Natural killer cell (primary cell): ENCODE data around the gene ARMS2. TPM values are rescaled to one million over a fixed set of nuclear protein-coding genes. Genes with fewer than 3 reads are reported as not detected.
A peak's percentile ranks its signal among the peaks of the same experiment; 100 is the strongest.

ENCODE experiments used
- ATAC-seq, 3 donors: fragments of 150-1000 bp in 2 of 3; fragments of 200-7000 bp in 1 of 3; cut with Tn5 transposase; 1 replicate in 1 of 3; 2 replicates in 2 of 3; pipeline ENCODE4 v1.10.0; 2021; ENCODE audit warnings: mild to moderate bottlenecking in 2 of 3, moderate library complexity in 2 of 3
- DNase-seq, 2 donors: peaks; one replicate each; pipeline versions ENCODE4 v3.0.0 to v3.0.0-alpha.2; 2013 to 2021; ENCODE audit warnings: mixed read lengths in 1 of 2
- H3K27ac ChIP-seq: one replicate; pipeline ENCODE4 v1.5.1; 2013; ENCODE audit warnings: mild to moderate bottlenecking, low read length
- H3K27me3 ChIP-seq: one replicate; pipeline ENCODE4 v1.6.1; 2013; ENCODE audit warnings: low read length; ENCODE audit not compliant: control insufficient read depth, insufficient read depth
- H3K36me3 ChIP-seq: one replicate; pipeline ENCODE4 v1.6.1; 2013; ENCODE audit warnings: low read length; ENCODE audit not compliant: control insufficient read depth, insufficient read depth
- H3K4me1 ChIP-seq: one replicate; pipeline ENCODE4 v1.6.1; 2013; ENCODE audit warnings: low read length; ENCODE audit not compliant: control insufficient read depth, insufficient read depth
- H3K4me3 ChIP-seq: one replicate; pipeline ENCODE4 v1.5.1; 2013; ENCODE audit warnings: low read length
- H3K9me3 ChIP-seq: one replicate; pipeline ENCODE4 v1.6.1; 2013; ENCODE audit warnings: low read length; ENCODE audit not compliant: control insufficient read depth, insufficient read depth
- H3K27ac Mint-ChIP-seq, 2 donors: one replicate each; pipeline ENCODE4 v1.8.0; 2022; ENCODE audit warnings: mild to moderate bottlenecking in 2 of 2, mixed read lengths in 2 of 2, moderate library complexity in 1 of 2
- H3K27me3 Mint-ChIP-seq, 2 donors: one replicate each; pipeline ENCODE4 v1.8.0; 2022; ENCODE audit warnings: low read depth in 2 of 2, mixed read lengths in 2 of 2
- H3K36me3 Mint-ChIP-seq: one replicate; pipeline ENCODE4 v1.8.0; 2022; ENCODE audit warnings: mixed read lengths
- H3K4me1 Mint-ChIP-seq, 2 donors: one replicate each; pipeline ENCODE4 v1.8.0; 2022; ENCODE audit warnings: mixed read lengths in 2 of 2
- H3K4me3 Mint-ChIP-seq: one replicate; pipeline ENCODE4 v1.8.0; 2022; ENCODE audit warnings: mild to moderate bottlenecking, moderate library complexity, mixed read lengths
- H3K9me3 Mint-ChIP-seq, 2 donors: one replicate each; pipeline ENCODE4 v1.8.0; 2022; ENCODE audit warnings: mixed read lengths in 2 of 2
- WGBS: methylation state at CpG from one replicate; pipeline ENCODE4 v1.1.7; 2013; ENCODE audit warnings: missing lambda C conversion rate; ENCODE audit not compliant: insufficient coverage; 5-methylcytosine and 5-hydroxymethylcytosine counted together
- intact Hi-C: fragments of 100-400 bp; cut with micrococcal nuclease; formaldehyde crosslinking; loops from one replicate; pipeline ENCODE4 v1.14.2; 2022
- total RNA-seq, 4 donors: library from RNA; stranded (reverse); fragments of 120-200 nt in 1 of 4; gene quantifications; one replicate each; pipeline versions ENCODE4 v1.2.3 to v1.2.4, GENCODE V29; 2013 to 2022
- TF ChIP-seq, protein P1 (sequence below): fragments of 200-600 bp; IDR thresholded peaks from one replicate; pipeline ENCODE4 v1.8.0; 2022; ENCODE audit warnings: antibody characterized with exemption

The ARMS2 gene
- total RNA-seq, 3 donors from 2014 or later (not counting 1 experiment from before 2014, with no cell fraction given) = not detected

DNA sequence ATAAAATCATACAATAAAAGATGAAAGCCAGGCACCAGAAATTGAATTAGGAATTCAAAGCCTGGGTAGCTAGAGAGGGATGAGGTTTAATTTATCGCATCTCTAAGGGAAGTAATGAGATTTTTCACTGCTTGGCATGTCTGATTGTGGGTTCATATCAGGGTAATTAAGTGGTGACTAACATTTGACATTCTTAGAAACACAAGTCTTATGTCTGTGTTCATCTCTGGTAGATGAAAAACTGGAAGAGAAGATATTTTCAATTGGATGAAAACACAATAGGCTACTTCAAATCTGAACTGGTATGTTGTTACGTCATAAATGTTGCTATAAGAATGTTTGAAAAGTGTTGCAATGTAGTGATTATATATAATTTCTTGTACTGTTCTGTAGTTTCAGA, 36.8 kb upstream of the ARMS2 start:
- 57% methylated on average over 2 of the region's 2 CpGs for WGBS
- DNase-seq = no peak
- Mint-ChIP-seq H3K4me1 (peaks cover 66 to 71% of the 10 kb centered on the region in 2 donors), H3K27ac (peak overlapping the region; percentile 65 to 96), H3K9me3 (no peaks in the 10 kb centered on the region), H3K36me3 (peaks cover 17% of the 10 kb centered on the region), H3K27me3 (no peaks in the 10 kb centered on the region), H3K4me3 (peak overlapping the region; percentile 68)
- Histone ChIP-seq H3K27me3 (no peaks in the 10 kb centered on the region), H3K27ac (peak overlapping the region; percentile 79), H3K9me3 (no peaks in the 10 kb centered on the region), H3K4me1 (peaks cover 32% of the 10 kb centered on the region), H3K4me3 (no peak overlapping the region), H3K36me3 (peaks cover 18% of the 10 kb centered on the region)
- intact Hi-C loops = no loop called here
- ATAC-seq = no peak
- TF ChIP-seq, protein P1, sequence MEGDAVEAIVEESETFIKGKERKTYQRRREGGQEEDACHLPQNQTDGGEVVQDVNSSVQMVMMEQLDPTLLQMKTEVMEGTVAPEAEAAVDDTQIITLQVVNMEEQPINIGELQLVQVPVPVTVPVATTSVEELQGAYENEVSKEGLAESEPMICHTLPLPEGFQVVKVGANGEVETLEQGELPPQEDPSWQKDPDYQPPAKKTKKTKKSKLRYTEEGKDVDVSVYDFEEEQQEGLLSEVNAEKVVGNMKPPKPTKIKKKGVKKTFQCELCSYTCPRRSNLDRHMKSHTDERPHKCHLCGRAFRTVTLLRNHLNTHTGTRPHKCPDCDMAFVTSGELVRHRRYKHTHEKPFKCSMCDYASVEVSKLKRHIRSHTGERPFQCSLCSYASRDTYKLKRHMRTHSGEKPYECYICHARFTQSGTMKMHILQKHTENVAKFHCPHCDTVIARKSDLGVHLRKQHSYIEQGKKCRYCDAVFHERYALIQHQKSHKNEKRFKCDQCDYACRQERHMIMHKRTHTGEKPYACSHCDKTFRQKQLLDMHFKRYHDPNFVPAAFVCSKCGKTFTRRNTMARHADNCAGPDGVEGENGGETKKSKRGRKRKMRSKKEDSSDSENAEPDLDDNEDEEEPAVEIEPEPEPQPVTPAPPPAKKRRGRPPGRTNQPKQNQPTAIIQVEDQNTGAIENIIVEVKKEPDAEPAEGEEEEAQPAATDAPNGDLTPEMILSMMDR = no peak

DNA sequence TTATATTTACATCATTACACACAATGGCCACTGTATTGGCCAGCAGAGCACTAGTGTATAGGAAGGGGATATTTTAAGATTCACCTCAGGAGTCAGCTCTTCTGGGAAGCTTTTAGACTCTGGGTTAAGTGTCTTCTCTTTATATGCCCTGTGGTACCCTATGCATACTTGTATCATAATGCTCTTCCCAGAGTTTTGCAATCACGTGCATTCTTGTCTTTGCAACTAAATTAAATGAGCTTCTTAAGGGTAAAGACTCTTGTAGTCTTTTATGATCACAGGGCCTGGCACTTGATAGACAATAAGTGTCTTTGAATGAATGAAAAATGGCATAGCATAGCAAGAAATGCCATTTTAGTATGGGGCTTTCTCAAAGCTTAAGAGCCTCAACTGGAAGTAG, 35.4 kb upstream of the ARMS2 start:
- Mint-ChIP-seq H3K9me3 (no peaks in the 10 kb centered on the region), H3K4me1 (peaks cover 72 to 77% of the 10 kb centered on the region in 2 donors), H3K27me3 (no peaks in the 10 kb centered on the region), H3K36me3 (peaks cover 17% of the 10 kb centered on the region), H3K4me3 (no peak overlapping the region), H3K27ac (peak overlapping the region; percentile 48 to 96)
- H3K27ac ChIP-seq = no peak overlapping the region
- H3K27me3 ChIP-seq = no peaks in the 10 kb centered on the region
- WGBS = 100% methylated on average over 1 of the region's 1 CpG
- H3K9me3 ChIP-seq = no peaks in the 10 kb centered on the region
- intact Hi-C loops = no loop called here
- no peak for ATAC-seq
- H3K36me3 ChIP-seq = peaks cover 8% of the 10 kb centered on the region
- DNase-seq = no peak
- H3K4me3 ChIP-seq = no peak overlapping the region
- H3K4me1 ChIP-seq = peaks cover 39% of the 10 kb centered on the region
- TF ChIP-seq, protein P1 = no peak

DNA sequence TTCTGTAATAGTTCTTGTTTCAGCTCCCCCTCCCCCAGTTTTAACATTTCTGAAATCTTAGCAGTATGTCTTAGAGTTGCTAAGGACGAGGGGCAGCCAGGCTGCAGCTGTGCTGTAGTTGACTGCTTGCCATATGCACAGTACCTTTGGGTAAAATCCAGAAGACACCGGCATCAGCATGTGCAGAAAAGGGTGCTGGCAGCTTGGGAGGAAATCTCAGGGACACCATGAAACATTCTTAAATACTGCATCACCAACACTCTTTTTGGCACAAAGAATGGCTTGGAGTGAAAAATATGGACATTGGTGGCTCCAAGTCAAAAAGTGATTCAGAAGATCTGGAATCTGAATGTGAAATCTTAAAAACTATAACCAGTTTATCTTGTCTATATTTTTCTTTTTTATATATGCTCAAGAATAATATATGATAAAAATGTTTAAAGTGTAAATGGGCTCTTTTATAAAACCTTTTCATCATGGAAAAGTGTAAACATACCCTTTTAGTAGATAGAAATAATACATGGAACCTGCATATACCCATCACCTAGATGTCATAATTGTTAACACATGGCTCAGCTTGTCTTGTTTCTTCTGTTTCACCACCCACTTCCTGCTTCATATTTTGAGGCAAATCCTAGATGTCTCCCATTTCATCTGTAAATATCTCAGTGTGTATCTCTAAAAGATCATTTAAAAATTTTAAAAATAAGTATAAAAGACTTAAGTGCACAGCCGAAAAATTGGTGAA, 34.4 kb upstream of the ARMS2 start:
- peak overlapping the region; percentile 60 for H3K27ac ChIP-seq

More for the DNA sequence above, 34.4 kb upstream of the ARMS2 start:
- Mint-ChIP-seq H3K27me3 (no peaks in the 10 kb centered on the region), H3K36me3 (peaks cover 9% of the 10 kb centered on the region), H3K4me1 (peaks cover 72 to 79% of the 10 kb centered on the region in 2 donors), H3K4me3 (peak overlapping the region; percentile 68), H3K27ac (peak overlapping the region; percentile 83 to 96), H3K9me3 (no peaks in the 10 kb centered on the region)
- TF ChIP-seq, protein P1 = no peak
- no peak for ATAC-seq
- 81% methylated on average over 2 of the region's 3 CpGs for WGBS
- Histone ChIP-seq H3K4me1 (peaks cover 39% of the 10 kb centered on the region), H3K9me3 (no peaks in the 10 kb centered on the region), H3K4me3 (no peak overlapping the region), H3K27me3 (no peaks in the 10 kb centered on the region), H3K36me3 (peaks cover 6% of the 10 kb centered on the region)
- peak in 1 of 2 donors; percentile 25 for DNase-seq
- intact Hi-C loops = no loop called here
